Muscle layer of duodenum (tissue), 2 donors: ENCODE results near the gene SERPINB3.
"Not testable (repeated sequence)": the region's sequence is repeated elsewhere in the genome, so short reads cannot be mapped to it uniquely, and the experiment has no call there.

ENCODE experiments used
- H3K27ac ChIP-seq: one replicate; pipeline ENCODE4 v1.7.0; 2013; ENCODE audit warnings: mild to moderate bottlenecking, low read length
- H3K27me3 ChIP-seq: one replicate; pipeline ENCODE4 v1.7.0; 2013; ENCODE audit warnings: low read depth, mild to moderate bottlenecking, control low read depth, low read length
- H3K36me3 ChIP-seq, 2 donors: one replicate each; pipeline ENCODE4 v1.7.0; 2013; ENCODE audit warnings: low read length in 2 of 2, control low read depth in 1 of 2, mild to moderate bottlenecking in 1 of 2; ENCODE audit not compliant: insufficient read depth in 2 of 2, control insufficient read depth in 1 of 2
- H3K4me1 ChIP-seq, 2 donors: one replicate each; pipeline ENCODE4 v1.7.0; 2013; ENCODE audit warnings: low read length in 2 of 2, mild to moderate bottlenecking in 2 of 2, control low read depth in 1 of 2, moderate library complexity in 1 of 2; ENCODE audit not compliant: insufficient read depth in 2 of 2, control insufficient read depth in 1 of 2
- H3K4me3 ChIP-seq, 2 donors: one replicate each; pipeline ENCODE4 v1.7.0; 2013; ENCODE audit warnings: low read length in 2 of 2, low read depth in 1 of 2, mild to moderate bottlenecking in 1 of 2
- H3K9me3 ChIP-seq, 2 donors: one replicate each; pipeline ENCODE4 v1.7.0; 2013; ENCODE audit warnings: low read length in 2 of 2, control low read depth in 1 of 2, mild to moderate bottlenecking in 1 of 2; ENCODE audit not compliant: control insufficient read depth in 1 of 2
- donor health status: healthy.

The SERPINB3 gene

GRCh38 chr18:63644694-63645093, 17.0 kb downstream of the SERPINB3 start:
- H3K4me1 ChIP-seq, H3K27ac ChIP-seq, H3K36me3 ChIP-seq, H3K9me3 ChIP-seq, H3K4me3 ChIP-seq, H3K27me3 ChIP-seq: not testable (repeated sequence)

GRCh38 chr18:63644142-63644541, 17.6 kb downstream of the SERPINB3 start, which contains the start of gene SERPINB4:
SERPINB4 (minus strand) TSS chr18:63644256; CDS start chr18:63643577, 679 bp downstream.
- not testable (repeated sequence) for H3K4me1 ChIP-seq, H3K36me3 ChIP-seq, H3K4me3 ChIP-seq, H3K9me3 ChIP-seq, H3K27ac ChIP-seq, H3K27me3 ChIP-seq

GRCh38 chr18:63642668-63643356, 18.9 kb downstream of the SERPINB3 start:
- not testable (repeated sequence) for H3K36me3 ChIP-seq, H3K27me3 ChIP-seq, H3K27ac ChIP-seq, H3K9me3 ChIP-seq, H3K4me1 ChIP-seq, H3K4me3 ChIP-seq

GRCh38 chr18:63641157-63641680, 20.5 kb downstream of the SERPINB3 start:
- H3K36me3 ChIP-seq, H3K4me1 ChIP-seq, H3K9me3 ChIP-seq, H3K27ac ChIP-seq, H3K27me3 ChIP-seq, H3K4me3 ChIP-seq: not testable (repeated sequence)

- Histone ChIP-seq H3K27ac (no peak overlapping the region), H3K36me3 (no peaks in the 10 kb centered on the region), H3K9me3 (no peaks in the 10 kb centered on the region), H3K27me3 (no peaks in the 10 kb centered on the region), H3K4me1 (no peaks in the 10 kb centered on the region), H3K4me3 (no peak overlapping the region)
These were observed 24.0 kb downstream of the SERPINB3 start for GRCh38 chr18:63637703-63638102.

- no peaks in the 10 kb centered on the region for H3K36me3 ChIP-seq
- H3K27ac ChIP-seq, result no peak overlapping the region
- peaks cover 0 to 23% of the 10 kb centered on the region in 2 donors for H3K9me3 ChIP-seq
- no peaks in the 10 kb centered on the region for H3K27me3 ChIP-seq
- H3K4me3 ChIP-seq, result no peak overlapping the region
- no peaks in the 10 kb centered on the region for H3K4me1 ChIP-seq
These were observed 33.9 kb downstream of the SERPINB3 start for GRCh38 chr18:63627819-63628218.

- Histone ChIP-seq H3K9me3 (peaks cover 0 to 26% of the 10 kb centered on the region in 2 donors), H3K27me3 (no peaks in the 10 kb centered on the region), H3K36me3 (no peaks in the 10 kb centered on the region), H3K4me3 (peak overlapping the region in 1 of 2 donors; percentile 10), H3K27ac (no peak overlapping the region), H3K4me1 (no peaks in the 10 kb centered on the region)
These were observed 35.3 kb downstream of the SERPINB3 start for GRCh38 chr18:63626431-63626830.

GRCh38 chr18:63624863-63625262, 36.8 kb downstream of the SERPINB3 start:
- Histone ChIP-seq H3K36me3 (no peaks in the 10 kb centered on the region), H3K27ac (no peak overlapping the region), H3K4me1 (no peaks in the 10 kb centered on the region), H3K9me3 (peaks cover 0 to 24% of the 10 kb centered on the region in 2 donors), H3K27me3 (no peaks in the 10 kb centered on the region), H3K4me3 (no peak overlapping the region)

- no peaks in the 10 kb centered on the region for H3K27me3 ChIP-seq
- H3K4me3 ChIP-seq, result no peak overlapping the region
- H3K4me1 ChIP-seq, result peaks cover 0 to 10% of the 10 kb centered on the region in 2 donors
- no peak overlapping the region for H3K27ac ChIP-seq
- H3K9me3 ChIP-seq, result peaks cover 0 to 11% of the 10 kb centered on the region in 2 donors
- H3K36me3 ChIP-seq, result no peaks in the 10 kb centered on the region
These were observed 42.0 kb downstream of the SERPINB3 start for GRCh38 chr18:63619661-63620060.

GRCh38 chr18:63617915-63618234, 43.8 kb downstream of the SERPINB3 start:
- H3K4me3 ChIP-seq, result no peak overlapping the region
- H3K9me3 ChIP-seq, result peaks cover 0 to 7% of the 10 kb centered on the region in 2 donors
- H3K36me3 ChIP-seq, result no peaks in the 10 kb centered on the region
- no peak overlapping the region for H3K27ac ChIP-seq
- H3K4me1 ChIP-seq, result peaks cover 0 to 10% of the 10 kb centered on the region in 2 donors
- no peaks in the 10 kb centered on the region for H3K27me3 ChIP-seq

GRCh38 chr18:63617049-63617914, 44.4 kb downstream of the SERPINB3 start:
- Histone ChIP-seq H3K27ac (no peak overlapping the region), H3K36me3 (no peaks in the 10 kb centered on the region), H3K4me3 (no peak overlapping the region), H3K27me3 (no peaks in the 10 kb centered on the region), H3K9me3 (peaks cover 0 to 7% of the 10 kb centered on the region in 2 donors), H3K4me1 (peaks cover 0 to 10% of the 10 kb centered on the region in 2 donors)
